ENCODE results near the gene XRCC1. TPM values are rescaled to one million over a fixed set of nuclear protein-coding genes. Genes with fewer than 3 reads are reported as not detected.

XRCC1 gene
- total and polyA plus RNA-seq, 2 experiments from 2014 or later: 35.3 to 49.5 TPM

DNA sequence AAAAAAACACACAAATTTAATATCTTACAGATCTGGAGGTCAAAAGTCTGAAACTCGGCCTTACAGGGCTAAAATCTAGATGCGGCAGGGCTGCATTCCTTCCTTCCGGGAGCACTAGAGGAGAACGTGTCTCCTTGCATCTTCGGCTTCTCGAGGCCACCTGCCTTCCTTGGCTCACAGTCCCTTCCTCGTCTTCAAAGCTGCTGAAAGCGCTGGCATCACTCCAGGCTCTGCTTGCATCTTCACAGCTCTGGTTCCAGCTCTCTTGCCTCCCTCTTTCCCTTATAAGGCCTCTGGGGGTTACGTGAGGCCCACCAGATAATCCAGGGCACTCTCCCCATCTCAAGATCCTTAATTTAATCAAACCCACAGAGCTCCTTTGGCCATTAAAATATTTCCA, 10.5 kb downstream of the XRCC1 start (continued):
- TF ChIP-seq, protein P1, sequence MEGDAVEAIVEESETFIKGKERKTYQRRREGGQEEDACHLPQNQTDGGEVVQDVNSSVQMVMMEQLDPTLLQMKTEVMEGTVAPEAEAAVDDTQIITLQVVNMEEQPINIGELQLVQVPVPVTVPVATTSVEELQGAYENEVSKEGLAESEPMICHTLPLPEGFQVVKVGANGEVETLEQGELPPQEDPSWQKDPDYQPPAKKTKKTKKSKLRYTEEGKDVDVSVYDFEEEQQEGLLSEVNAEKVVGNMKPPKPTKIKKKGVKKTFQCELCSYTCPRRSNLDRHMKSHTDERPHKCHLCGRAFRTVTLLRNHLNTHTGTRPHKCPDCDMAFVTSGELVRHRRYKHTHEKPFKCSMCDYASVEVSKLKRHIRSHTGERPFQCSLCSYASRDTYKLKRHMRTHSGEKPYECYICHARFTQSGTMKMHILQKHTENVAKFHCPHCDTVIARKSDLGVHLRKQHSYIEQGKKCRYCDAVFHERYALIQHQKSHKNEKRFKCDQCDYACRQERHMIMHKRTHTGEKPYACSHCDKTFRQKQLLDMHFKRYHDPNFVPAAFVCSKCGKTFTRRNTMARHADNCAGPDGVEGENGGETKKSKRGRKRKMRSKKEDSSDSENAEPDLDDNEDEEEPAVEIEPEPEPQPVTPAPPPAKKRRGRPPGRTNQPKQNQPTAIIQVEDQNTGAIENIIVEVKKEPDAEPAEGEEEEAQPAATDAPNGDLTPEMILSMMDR (conservative IDR thresholded peaks at IDR 0.05; ENCODE audit: low read depth in 2 of 2): no peak

DNA sequence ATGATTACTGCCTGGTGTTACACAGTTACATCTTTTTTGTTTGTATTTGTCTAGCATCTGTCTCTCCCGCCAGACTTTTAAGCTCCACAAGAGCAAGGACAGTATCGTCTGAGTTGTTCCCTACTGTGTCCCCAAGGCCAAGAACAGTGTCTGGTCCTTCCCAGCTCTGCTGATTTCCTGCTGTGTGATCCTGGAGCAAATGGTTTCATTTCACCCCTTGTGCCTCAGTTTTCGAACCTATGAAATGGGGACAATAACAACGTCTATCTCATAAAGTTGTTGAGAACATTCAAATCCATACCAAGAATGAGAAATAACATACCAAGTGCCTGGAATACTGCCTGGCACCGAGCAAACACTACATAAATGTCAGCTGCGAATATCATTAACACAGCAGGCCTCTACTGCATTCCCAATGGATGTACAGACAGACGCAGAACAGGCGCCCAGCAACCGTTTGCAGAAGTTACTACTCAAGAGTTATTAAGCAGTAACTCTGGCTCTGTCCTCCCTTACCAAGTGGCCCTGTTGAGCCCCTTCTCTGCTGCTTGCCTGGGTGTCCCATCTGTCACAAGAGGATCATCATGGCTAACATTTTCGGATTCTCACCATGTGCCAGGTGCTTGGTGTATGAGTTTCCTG, 11.4 kb downstream of the XRCC1 start:
- no peak overlapping the region for H3K4me2 ChIP-seq
- no peaks in the 10 kb centered on the region for H3K9me3 Mint-ChIP-seq
- H3K27ac Mint-ChIP-seq: no peak overlapping the region
- ATAC-seq: no peak
- H3K36me3 Mint-ChIP-seq (ENCODE audit: low read depth): peaks cover 23% of the 10 kb centered on the region
- H4K20me1 ChIP-seq (replicated peaks; ENCODE audit: insufficient read depth): no peaks in the 10 kb centered on the region; the same call in 1 of the 2 replicates
- no peaks in the 10 kb centered on the region for H3K27me3 ChIP-seq (ENCODE audit: insufficient read depth)
- H3K4me1 ChIP-seq (ENCODE audit: insufficient read depth): no peaks in the 10 kb centered on the region
- no peak overlapping the region for H2AFZ ChIP-seq
- H3K9me2 ChIP-seq (ENCODE audit: insufficient read depth): no peaks in the 10 kb centered on the region
- H3F3A ChIP-seq (replicated peaks; ENCODE audit: low read depth): 0 out of 2 replicates have a peak, but pooled peaks cover 5% of the 10 kb centered on the region
- no peak for DNase-seq (ENCODE audit: low spot score)
- no peaks in the 10 kb centered on the region for H3K79me2 ChIP-seq (replicated peaks; ENCODE audit: insufficient read depth)
- no peak overlapping the region for H3K4me3 ChIP-seq
- H3K36me3 ChIP-seq (ENCODE audit: insufficient read depth): no peaks in the 10 kb centered on the region
- H3K4me1 Mint-ChIP-seq: no peaks in the 10 kb centered on the region
- no peak overlapping the region for H3K27ac ChIP-seq (ENCODE audit: low read depth)
- no peak overlapping the region for H3K4me3 Mint-ChIP-seq
- H3K27me3 Mint-ChIP-seq (ENCODE audit: insufficient read depth, low read depth, poor library complexity): peaks cover 2% of the 10 kb centered on the region
- TF ChIP-seq NANOG (IDR thresholded peaks at IDR 0.05; ENCODE audit: borderline replicate concordance) (no peak), ZNF331 (CRISPR knock-in tag; IDR thresholded peaks at IDR 0.05; ENCODE audit: low read depth) (no peak), JUNB (IDR thresholded peaks at IDR 0.05; ENCODE audit: unreplicated experiment) (no peak), ZNF114 (CRISPR knock-in tag; IDR thresholded peaks at IDR 0.05) (no peak), CREB1 (CRISPR knock-in tag; IDR thresholded peaks at IDR 0.05; ENCODE audit: low read depth) (no peak)
- TF ChIP-seq, protein P1 (conservative IDR thresholded peaks at IDR 0.05; ENCODE audit: low read depth in 2 of 2): no peak
- TF ChIP-seq, protein P2, sequence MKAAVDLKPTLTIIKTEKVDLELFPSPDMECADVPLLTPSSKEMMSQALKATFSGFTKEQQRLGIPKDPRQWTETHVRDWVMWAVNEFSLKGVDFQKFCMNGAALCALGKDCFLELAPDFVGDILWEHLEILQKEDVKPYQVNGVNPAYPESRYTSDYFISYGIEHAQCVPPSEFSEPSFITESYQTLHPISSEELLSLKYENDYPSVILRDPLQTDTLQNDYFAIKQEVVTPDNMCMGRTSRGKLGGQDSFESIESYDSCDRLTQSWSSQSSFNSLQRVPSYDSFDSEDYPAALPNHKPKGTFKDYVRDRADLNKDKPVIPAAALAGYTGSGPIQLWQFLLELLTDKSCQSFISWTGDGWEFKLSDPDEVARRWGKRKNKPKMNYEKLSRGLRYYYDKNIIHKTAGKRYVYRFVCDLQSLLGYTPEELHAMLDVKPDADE (IDR thresholded peaks at IDR 0.05): no peak
- TF ChIP-seq, protein P3, sequence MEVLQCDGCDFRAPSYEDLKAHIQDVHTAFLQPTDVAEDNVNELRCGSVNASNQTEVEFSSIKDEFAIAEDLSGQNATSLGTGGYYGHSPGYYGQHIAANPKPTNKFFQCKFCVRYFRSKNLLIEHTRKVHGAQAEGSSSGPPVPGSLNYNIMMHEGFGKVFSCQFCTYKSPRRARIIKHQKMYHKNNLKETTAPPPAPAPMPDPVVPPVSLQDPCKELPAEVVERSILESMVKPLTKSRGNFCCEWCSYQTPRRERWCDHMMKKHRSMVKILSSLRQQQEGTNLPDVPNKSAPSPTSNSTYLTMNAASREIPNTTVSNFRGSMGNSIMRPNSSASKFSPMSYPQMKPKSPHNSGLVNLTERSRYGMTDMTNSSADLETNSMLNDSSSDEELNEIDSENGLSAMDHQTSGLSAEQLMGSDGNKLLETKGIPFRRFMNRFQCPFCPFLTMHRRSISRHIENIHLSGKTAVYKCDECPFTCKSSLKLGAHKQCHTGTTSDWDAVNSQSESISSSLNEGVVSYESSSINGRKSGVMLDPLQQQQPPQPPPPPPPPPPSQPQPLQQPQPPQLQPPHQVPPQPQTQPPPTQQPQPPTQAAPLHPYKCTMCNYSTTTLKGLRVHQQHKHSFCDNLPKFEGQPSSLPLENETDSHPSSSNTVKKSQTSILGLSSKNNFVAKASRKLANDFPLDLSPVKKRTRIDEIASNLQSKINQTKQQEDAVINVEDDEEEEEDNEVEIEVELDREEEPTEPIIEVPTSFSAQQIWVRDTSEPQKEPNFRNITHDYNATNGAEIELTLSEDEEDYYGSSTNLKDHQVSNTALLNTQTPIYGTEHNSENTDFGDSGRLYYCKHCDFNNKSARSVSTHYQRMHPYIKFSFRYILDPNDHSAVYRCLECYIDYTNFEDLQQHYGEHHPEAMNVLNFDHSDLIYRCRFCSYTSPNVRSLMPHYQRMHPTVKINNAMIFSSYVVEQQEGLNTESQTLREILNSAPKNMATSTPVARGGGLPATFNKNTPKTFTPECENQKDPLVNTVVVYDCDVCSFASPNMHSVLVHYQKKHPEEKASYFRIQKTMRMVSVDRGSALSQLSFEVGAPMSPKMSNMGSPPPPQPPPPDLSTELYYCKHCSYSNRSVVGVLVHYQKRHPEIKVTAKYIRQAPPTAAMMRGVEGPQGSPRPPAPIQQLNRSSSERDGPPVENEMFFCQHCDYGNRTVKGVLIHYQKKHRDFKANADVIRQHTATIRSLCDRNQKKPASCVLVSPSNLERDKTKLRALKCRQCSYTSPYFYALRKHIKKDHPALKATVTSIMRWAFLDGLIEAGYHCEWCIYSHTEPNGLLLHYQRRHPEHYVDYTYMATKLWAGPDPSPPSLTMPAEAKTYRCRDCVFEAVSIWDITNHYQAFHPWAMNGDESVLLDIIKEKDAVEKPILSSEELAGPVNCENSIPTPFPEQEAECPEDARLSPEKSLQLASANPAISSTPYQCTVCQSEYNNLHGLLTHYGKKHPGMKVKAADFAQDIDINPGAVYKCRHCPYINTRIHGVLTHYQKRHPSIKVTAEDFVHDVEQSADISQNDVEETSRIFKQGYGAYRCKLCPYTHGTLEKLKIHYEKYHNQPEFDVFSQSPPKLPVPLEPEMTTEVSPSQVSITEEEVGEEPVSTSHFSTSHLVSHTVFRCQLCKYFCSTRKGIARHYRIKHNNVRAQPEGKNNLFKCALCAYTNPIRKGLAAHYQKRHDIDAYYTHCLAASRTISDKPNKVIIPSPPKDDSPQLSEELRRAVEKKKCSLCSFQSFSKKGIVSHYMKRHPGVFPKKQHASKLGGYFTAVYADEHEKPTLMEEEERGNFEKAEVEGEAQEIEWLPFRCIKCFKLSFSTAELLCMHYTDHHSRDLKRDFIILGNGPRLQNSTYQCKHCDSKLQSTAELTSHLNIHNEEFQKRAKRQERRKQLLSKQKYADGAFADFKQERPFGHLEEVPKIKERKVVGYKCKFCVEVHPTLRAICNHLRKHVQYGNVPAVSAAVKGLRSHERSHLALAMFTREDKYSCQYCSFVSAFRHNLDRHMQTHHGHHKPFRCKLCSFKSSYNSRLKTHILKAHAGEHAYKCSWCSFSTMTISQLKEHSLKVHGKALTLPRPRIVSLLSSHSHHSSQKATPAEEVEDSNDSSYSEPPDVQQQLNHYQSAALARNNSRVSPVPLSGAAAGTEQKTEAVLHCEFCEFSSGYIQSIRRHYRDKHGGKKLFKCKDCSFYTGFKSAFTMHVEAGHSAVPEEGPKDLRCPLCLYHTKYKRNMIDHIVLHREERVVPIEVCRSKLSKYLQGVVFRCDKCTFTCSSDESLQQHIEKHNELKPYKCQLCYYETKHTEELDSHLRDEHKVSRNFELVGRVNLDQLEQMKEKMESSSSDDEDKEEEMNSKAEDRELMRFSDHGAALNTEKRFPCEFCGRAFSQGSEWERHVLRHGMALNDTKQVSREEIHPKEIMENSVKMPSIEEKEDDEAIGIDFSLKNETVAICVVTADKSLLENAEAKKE (CRISPR knock-in tag; IDR thresholded peaks at IDR 0.05): no peak
- TF ChIP-seq, protein P4, sequence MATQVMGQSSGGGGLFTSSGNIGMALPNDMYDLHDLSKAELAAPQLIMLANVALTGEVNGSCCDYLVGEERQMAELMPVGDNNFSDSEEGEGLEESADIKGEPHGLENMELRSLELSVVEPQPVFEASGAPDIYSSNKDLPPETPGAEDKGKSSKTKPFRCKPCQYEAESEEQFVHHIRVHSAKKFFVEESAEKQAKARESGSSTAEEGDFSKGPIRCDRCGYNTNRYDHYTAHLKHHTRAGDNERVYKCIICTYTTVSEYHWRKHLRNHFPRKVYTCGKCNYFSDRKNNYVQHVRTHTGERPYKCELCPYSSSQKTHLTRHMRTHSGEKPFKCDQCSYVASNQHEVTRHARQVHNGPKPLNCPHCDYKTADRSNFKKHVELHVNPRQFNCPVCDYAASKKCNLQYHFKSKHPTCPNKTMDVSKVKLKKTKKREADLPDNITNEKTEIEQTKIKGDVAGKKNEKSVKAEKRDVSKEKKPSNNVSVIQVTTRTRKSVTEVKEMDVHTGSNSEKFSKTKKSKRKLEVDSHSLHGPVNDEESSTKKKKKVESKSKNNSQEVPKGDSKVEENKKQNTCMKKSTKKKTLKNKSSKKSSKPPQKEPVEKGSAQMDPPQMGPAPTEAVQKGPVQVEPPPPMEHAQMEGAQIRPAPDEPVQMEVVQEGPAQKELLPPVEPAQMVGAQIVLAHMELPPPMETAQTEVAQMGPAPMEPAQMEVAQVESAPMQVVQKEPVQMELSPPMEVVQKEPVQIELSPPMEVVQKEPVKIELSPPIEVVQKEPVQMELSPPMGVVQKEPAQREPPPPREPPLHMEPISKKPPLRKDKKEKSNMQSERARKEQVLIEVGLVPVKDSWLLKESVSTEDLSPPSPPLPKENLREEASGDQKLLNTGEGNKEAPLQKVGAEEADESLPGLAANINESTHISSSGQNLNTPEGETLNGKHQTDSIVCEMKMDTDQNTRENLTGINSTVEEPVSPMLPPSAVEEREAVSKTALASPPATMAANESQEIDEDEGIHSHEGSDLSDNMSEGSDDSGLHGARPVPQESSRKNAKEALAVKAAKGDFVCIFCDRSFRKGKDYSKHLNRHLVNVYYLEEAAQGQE (IDR thresholded peaks at IDR 0.05; ENCODE audit: unreplicated experiment): no peak
